HG02759 (cell line): ENCODE measurements around the gene AFG1L.
"Not testable (repeated sequence)": the region's sequence is repeated elsewhere in the genome, so short reads cannot be mapped to it uniquely, and the experiment has no call there.

ENCODE experiments used
- ATAC-seq: cut with Tn5 transposase; IDR thresholded peaks from one replicate; pipeline ENCODE4 v1.9.1; 2021; ENCODE audit warnings: mild to moderate bottlenecking, moderate library complexity; ENCODE audit not compliant: unreplicated experiment

AFG1L gene

DNA sequence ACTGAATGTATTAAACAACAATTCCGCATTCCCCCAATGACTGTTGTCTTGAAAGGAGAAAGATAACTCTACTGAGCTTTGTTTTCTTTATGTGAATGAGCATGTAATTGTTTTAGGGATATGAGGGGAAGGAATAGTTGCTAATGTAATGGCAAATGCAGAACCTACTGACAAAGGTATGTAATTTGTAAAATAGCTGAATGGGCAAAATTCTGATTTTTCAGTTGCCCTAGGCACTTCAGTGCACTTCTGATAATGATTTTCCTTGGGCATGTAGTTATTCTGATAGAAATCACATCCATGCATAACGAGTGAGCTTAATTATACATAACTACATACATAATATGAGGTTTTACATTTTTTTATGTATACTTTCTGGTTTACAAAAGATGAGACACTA, 212.5 kb downstream of the AFG1L start:
- no peak for ATAC-seq

DNA sequence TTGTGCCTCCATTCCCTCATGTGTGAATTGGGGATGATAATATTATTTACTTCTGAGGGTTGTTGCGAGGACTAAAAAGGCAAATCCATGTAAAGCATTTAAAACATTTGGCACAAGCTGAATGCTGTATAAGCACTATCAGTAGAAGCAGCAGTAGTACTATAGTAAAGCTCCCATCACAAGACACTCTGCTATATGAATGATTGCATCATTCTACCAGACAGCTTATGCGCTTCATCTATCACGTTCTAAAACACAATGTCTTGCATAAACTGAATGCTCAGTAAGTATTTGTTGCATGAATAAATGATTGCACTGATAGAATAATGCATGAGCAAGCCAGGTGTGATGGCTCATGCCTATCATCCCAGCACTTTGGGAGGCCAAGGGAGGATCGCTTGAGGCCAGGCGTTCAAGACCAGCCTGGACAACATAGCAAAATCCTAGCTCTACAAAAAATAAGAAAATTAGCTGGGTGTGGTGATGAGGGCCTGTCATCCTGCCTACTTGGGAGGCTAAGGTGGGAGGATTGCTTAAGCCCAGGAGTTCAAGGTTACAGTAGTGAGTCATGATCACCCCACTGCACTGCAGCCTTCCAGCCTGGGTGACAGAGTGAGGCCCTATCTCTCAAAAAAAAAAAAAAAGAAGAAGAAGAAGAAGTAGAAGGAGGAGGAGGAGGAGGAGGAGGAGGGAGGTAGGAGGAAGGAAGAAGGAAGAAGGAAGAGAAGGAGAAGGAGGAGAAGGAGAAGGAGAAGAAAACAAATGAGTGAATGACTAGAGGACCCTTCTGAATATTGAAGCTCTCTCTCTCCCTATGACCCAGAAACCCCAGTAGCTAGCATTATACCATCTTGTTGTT, 215.8 kb downstream of the AFG1L start:
- no peak for ATAC-seq

DNA sequence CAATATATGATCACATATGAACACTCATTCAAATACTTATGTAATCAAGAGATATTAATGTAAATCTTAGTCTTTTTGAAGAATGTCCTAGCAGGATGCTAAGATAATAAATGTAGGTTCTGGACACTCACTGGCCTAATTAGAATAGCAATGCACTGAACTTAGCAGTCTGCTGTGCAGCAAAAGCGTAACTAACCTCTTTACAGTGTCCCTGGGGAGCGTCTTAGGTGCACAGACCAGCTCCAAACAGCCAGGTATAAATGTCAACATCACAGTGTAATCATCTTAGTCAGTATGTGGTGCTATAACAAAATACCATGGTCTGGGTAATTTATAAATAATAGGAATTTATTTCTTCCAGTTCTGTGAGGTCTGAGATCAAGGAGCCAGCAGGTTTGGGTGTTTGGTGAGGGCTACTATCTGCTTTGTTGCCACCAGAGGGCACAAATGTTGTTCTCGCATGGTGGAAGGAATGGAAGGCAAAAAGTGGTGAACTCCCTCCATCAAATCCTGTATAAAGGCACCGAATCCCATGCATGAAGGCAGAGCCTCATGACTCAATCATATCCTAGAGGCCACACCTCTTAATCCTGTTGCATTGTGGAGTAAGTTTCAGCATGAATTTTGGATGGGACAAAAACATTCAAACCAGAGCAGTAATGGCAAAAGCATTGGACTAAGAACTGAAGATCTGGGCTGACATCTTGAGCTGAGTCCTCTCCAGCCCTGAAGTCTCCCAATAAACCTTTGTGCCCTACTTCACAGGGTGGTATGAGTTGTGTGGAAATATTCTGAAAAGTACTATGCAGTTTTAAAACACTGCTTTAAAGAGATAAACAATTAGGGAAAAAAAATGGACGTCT, 224.1 kb downstream of the AFG1L start:
- ATAC-seq: no peak

DNA sequence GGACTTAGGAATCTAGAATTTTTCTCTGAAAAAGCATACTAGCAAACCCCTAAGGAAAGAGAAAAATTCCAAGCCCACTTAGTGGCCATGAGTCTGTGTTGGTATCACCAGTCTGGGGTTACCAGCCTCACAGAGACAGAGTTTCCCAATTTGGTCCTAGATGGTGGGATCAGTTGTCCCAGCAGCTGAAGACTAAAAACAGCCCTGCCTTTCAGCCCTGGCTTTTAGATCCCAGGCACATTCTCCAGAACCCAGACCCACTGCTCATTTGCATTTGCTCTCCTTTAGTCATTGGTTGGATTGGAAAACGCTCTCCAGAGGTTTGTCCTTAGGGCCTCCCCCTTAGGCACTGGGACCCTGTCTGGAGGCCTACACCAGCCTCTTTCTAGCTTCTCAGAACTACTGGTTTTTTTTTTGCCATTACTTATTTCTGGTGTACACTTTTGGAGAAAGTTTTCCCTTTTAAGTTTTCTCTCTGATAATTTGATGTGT, 226.8 kb downstream of the AFG1L start:
- ATAC-seq: no peak

DNA sequence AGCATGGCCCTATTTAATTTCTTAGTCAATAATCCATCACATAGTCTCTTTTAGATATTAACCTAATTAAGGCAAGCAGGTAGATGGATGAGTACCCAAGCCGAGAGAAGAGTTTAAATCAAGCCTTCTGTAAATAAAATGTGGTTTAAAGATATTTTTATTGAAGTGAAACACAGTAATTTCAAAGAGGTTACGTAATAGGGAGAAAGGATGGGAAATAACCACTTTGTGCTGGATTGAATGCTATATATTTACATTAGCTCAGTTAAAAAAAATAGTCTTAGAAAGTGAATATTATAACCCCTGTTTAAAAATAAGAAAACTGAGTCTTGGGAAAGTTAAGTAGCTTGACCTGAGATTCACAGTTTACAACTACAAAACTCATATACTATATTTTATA, 228.8 kb downstream of the AFG1L start:
- no peak for ATAC-seq

DNA sequence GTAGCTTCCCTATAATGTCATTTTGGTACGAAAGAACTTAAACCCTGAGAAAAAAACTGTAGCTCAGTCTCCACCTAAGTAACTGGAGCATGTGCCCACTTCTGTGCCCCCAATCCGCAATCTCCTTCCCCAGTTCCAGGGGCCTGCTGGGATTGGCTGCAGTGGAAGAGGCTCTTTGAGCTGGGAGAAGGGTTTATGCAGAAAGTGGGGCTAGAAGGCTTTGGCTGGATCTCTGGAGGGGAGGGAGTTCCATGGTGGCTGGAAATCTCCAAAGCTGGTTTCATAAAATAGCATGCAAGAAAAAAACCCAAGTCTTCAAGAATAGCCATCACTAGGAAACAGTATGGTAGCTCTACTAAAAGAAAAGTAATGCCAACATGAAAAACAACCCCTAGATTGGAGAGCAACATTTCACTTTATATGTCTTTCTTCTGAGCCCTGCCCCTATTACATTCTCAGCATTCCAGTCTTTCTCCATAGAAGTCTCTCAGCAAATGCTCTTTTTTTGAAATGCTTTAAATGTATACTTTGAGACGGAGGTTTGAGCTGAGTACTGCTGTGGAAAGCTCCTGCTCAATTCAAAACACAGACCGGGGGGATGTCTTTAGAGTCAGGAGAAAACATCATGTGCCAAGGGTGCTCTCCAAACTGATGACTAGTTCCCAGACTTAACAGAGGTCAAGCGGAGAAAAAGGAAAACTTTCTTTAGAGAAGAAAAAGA, 229.8 kb downstream of the AFG1L start:
- ATAC-seq: no peak

DNA sequence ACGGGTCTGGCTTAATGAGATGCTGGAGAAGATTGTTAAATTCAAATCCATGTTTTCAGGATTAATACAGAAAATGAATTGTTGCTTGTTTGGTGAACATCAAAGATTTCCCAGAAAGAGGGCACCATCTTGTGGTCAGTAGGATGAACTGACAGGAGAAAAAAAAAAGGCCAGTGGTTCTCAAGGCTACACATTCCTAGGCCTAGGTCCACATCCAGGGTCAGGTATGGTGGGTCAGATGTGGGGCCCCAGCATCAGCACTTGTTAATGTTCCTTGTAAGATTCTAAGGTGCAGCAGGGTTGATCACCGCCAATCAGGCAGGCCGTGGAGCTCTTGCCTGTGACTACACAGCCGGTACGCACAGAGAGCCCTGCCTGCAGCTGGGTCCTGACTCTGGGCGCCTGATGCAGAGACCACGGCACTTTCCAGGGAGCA, 231.9 kb downstream of the AFG1L start:
- no peak for ATAC-seq

DNA sequence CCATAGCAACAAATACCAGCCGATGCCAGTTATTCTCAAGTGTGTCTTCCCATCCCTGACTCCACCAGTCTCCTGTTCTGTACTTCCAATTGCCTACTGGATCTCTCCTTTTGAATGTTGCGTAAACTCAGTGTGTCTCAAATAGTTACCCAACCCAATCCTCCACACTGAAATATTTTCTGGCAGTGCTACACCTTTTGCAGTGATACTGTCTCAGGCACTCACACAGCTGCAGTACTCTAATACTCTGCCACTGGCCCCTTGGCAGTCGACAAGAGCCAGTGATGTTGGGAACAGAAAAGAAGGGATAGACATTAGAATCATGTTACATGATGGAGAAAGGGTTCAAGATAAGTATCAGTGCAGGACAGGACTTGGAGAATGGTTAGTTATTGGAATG, 234.0 kb downstream of the AFG1L start:
- no peak for ATAC-seq

DNA sequence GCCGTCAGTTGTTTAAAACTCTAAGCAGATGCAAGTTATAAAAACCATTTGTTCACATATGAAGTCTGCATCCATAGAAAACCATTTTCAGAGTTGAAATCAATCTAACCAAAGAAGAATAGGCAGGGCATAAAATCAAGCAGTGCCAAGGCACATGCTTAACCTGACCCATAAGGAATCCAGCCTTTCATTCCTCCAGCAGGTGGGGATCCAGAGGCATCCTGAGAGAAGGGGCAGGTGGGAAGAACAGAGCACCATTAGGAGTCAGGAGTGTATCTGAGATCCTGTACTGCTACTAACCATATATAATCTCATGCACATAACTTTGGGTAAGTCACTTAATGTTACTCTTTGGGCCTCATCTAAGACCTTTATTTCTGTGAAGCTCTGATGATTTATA, 236.5 kb downstream of the AFG1L start:
- ATAC-seq: no peak

DNA sequence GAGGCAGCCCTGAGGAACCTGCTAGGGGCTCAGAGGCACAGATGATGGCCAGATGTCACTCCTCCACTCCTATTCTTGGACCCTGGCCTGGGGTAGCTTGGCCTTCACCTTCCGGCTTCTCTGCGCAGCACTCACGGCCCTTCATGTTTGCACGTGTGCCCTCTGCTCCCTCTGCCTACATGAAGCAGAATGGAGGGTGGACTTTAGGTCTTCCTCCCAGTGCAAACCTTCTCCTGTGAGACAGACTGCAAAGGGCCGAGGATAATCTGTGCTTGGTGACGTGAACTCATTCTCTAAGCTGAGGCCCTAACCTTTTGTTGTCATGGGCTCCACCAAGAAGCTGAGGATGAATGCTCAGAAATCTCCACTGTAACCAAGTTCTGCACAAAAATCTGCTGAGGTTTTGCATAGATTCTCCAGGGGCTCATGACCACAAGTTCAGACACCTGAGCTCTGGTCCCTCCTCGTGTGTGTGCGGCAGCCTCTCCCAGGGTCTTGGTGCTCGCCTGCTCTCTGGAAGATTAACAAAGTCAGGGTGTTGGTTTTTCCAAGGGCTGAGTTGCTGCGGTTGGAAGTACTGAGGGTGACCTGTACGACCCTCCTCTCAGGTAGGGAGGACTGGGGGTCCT, 240.4 kb downstream of the AFG1L start:
- no peak for ATAC-seq

DNA sequence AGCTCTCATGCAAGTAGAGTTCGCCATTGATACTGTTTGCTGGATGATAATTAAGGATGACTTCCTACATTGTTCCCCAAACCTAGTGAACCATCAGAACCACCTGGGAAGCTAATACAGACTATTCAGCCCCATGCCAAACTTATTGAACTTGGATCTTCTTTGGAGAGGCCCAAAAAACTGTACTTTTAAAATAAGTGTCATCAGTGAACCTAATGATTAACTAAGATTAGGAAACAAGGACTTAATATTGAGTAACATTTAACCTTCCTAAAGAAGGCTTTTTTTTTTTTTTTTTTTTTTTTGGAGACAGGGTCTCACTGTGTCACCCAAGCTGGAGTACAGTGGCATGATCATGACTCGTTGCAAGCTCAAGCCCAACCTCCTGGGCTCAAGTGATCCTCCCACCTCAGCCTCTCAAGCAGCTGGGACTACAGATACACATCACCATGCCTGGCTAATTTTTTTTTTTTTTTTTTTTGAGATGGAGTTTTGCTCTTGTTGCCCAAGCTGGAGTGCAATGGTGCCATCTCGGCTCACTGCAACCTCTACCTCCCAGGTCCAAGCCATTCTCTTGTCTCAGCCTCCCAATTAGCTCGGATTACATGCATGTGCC, 241.2 kb downstream of the AFG1L start:
- ATAC-seq: not testable (repeated sequence)

DNA sequence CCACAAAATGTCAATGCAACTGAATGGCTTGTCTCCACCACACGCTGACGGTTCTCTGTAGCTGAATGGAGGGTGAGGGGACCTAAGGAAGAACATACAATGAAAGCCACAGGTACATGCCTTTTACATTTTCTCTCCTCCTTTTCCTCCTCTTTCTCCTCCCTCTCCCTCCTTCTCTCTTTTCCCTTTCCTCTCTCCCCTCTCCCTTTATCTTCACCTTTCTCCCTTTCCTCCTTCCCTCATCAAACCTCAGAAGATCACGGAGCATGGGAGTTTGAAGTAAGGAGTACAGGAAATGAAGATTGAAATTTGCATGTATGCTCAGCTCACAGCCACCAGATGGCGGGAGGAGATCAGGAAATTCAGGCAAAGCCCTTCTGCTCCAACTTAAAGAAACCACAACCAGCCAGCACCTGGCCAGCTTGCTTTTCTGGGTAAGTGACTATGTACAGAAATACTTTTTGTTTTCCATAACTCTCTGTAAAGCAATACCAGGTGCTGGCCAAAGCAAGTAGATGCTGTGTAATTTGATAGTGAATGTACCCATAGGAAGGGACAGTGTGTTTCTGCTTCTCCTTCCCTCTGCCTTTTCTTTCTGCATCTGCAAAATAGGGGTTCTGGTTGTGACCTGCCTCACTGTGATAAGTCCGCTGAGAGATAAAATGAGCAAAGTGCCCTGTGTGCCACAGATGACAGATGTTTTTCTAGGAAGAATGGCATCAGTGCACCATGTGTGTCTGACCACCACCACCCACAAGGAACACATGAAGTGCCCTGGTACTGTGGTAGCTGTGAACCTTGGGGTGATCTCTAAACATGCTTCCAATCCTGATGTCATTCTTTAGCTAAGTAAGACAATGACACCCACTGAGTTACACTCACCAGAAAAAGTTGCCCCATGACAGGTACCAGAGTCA, 247.2 kb downstream of the AFG1L start:
- no peak for ATAC-seq

DNA sequence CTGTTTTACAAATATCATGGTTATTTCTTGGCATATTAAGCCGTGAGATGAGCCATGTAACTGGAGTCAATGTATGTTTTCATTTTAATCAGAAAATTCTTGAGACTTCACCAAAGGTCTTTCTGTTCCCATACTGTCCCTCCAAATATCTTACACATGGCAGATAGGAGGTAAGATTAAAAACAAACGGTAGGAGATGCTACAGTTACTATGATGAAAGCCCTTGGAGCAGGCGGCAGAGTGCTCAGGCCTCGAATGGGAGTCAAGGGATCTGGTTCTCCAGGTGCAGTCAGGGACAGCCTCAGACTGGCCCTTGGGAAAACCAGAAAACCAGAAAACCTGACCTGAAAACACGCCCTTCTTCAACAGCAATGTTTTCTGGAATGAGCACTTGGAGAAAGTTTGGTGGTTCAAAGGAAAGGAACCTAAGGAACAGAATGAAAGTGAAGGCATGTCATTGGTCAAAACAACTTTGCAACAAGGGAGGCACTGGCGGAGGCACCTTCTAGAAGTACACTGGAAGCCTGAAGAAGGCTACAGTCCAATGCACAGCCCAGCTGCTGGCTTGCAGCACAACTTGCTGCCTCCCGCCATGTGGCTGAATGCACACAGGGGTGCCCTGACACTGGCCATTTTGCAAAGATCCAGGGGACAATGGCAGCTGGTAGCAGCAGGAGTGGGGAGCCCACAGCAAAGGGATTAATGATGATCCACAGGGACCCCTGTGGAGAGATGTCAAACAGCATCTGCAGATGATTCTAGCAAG, 248.5 kb downstream of the AFG1L start:
- ATAC-seq: no peak

DNA sequence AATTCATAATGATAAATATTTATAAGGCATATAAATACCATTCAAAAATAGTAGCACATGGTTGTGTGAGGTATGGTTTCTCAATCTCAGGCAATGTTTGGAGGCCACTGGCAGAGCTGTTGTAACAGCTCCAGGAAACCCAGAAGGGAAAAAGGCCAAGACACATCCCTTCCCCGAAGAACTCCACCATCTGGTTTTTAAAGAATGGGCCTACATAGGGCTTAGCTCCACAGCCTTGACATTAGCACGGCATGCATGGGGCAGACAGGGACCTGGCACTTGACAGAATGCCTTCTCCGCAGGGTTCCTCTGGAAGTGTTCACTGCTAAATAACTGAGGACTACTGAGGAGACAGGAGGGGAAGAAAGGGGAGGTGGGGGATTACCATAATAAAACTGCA, 249.8 kb downstream of the AFG1L start:
- no peak for ATAC-seq

DNA sequence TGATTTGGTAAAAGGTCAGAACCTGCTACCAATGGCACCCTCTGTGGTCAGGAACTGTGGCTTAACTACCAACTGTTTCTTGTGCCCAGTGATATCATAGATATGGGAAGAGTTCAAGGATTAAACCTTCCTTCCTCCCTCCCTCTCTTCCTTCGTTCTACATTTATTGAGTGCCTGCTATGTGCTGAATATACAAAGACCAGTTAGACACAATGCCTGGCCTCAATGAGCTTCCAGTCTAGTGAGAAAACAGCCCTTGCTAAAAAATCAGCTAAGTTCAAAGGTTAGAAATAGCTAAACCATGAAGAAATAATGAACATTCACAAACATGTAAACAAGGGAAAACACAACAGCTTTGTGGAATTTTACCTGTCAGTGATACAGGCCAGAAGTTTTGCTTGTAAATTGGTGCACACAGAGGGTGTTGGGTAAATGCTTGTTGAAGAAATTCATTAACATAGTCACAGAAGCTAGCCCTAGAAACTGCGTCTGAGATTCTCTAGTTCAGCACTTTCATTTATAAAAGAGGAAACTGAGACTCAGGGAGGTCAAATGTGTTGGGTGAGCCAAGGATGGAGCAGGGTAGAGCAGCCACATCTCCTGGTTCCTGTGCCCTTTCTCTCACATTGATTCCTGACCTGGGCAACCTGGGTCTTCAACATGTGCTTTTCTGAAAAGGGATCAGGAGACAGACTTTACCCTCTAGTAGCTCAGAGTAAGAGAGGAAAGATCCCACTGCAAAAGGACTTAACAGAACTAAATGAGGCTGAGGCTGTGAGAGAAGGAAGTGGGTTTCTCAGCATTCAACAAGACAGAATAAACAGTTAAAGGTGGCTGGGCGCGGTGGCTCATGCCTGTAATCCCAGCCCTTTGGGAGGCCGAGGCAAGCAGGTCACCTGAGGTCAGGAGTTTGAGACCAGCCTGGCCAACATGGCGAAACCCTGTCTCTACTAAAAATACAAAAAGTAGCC, 251.5 kb downstream of the AFG1L start:
- ATAC-seq: no peak

DNA sequence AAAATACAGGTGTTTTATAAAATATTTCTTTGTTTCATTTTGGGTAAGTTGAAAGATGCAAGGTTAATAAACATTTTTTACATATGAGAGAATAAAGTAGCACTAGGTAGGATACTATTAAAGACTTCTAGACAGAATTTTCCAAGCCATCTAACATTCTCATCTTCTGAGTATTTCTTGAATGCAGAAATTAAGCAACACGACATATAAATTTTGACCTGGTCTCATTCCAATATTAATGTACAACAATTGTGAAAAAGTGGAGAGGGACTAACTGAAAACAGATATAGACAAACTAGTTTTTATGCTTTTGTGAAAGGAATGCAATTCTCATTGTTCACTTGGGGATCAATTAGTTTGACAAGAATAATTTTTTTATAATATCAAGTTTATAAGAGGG, 254.4 kb downstream of the AFG1L start:
- ATAC-seq: no peak

DNA sequence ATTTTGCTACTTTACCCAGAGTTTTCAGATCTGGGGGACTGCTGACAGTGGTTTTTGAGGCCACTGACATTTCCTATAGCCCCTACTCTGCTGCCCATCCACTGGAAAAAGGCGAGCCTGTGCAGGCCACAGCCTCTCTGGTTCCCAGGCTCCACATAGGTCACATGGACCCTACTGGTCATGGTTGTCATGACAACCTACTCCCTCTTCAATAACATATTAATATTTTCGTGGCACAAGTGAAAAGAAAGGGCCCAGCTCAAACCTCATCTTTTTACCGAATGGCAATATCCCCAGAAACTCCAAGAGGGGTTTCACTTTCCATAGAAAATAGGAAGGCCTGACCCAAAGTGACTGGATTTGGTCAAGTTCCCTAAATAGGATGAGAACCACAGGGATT, 254.9 kb downstream of the AFG1L start:
- ATAC-seq: no peak
